ENCODE data around the gene SMCHD1.

SMCHD1 gene

GRCh38 chr18:2655178-2655953 lies at the start of gene SMCHD1:
Gene SMCHD1, plus strand, starts transcription at chr18:2655726. Its CDS starts 350 bp downstream, at chr18:2656076.
- DNase-seq: peak; percentile 93

GRCh38 chr18:2606335-2606734 lies 49.2 kb upstream of the SMCHD1 start:
- DNase-seq: no peak

GRCh38 chr18:2609604-2610003 lies 45.9 kb upstream of the SMCHD1 start:
- DNase-seq: no peak

- no peak for DNase-seq
These were observed 45.0 kb upstream of the SMCHD1 start for GRCh38 chr18:2610549-2610948.

- no peak for DNase-seq
These were observed 42.5 kb upstream of the SMCHD1 start for GRCh38 chr18:2612996-2613395.

- DNase-seq: no peak
These were observed 38.0 kb upstream of the SMCHD1 start for GRCh38 chr18:2617401-2617998.

GRCh38 chr18:2618009-2618408 lies 37.5 kb upstream of the SMCHD1 start:
- DNase-seq: no peak

- no peak for DNase-seq
These were observed 30.3 kb upstream of the SMCHD1 start for GRCh38 chr18:2625217-2625616.

- DNase-seq: peak in 1 of 2 donors; percentile 34
These were observed 27.7 kb upstream of the SMCHD1 start for GRCh38 chr18:2627821-2628276.

GRCh38 chr18:2629003-2629402 lies 26.5 kb upstream of the SMCHD1 start:
- no peak for DNase-seq

- no peak for DNase-seq
These were observed 19.9 kb upstream of the SMCHD1 start for GRCh38 chr18:2635586-2635985.

GRCh38 chr18:2636126-2636631 lies 19.3 kb upstream of the SMCHD1 start:
- no peak for DNase-seq

- no peak for DNase-seq
These were observed 13.9 kb upstream of the SMCHD1 start for GRCh38 chr18:2641638-2642037.

- DNase-seq: no peak
These were observed 12.8 kb upstream of the SMCHD1 start for GRCh38 chr18:2642771-2643170.

- DNase-seq: no peak
These were observed 11.0 kb upstream of the SMCHD1 start for GRCh38 chr18:2644535-2644934.

GRCh38 chr18:2651981-2652380 lies 3.5 kb upstream of the SMCHD1 start:
- no peak for DNase-seq

- no peak for DNase-seq
These were observed 2.1 kb upstream of the SMCHD1 start for GRCh38 chr18:2653467-2653866.

GRCh38 chr18:2654169-2654927 lies 1.2 kb upstream of the SMCHD1 start:
- DNase-seq: no peak

- peak; percentile 75 to 83 for DNase-seq
These were observed 673 bp upstream of the SMCHD1 start for GRCh38 chr18:2654928-2655177.

- DNase-seq: no peak
These were observed 369 bp downstream of the SMCHD1 start for GRCh38 chr18:2655954-2656236.

- DNase-seq: peak; percentile 19 to 53
These were observed 883 bp downstream of the SMCHD1 start for GRCh38 chr18:2656237-2656980.

GRCh38 chr18:2656981-2657512 lies 1.5 kb downstream of the SMCHD1 start:
- no peak for DNase-seq

All from activated CD4-positive, alpha-beta T cell treated with anti-CD3 and anti-CD28 coated beads for 4 hours (primary cell).